ENCODE data around the gene WDR90.

Gene WDR90

GRCh38 chr16:648781-649589, at the start of gene WDR90:
TSS of gene WDR90 (plus strand) at chr16:649365. CDS start at chr16:649417, 52 bp downstream.
- peak; percentile 88 for DNase-seq

GRCh38 chr16:600781-601180, 48.4 kb upstream of the WDR90 start:
- no peak for DNase-seq

DNA sequence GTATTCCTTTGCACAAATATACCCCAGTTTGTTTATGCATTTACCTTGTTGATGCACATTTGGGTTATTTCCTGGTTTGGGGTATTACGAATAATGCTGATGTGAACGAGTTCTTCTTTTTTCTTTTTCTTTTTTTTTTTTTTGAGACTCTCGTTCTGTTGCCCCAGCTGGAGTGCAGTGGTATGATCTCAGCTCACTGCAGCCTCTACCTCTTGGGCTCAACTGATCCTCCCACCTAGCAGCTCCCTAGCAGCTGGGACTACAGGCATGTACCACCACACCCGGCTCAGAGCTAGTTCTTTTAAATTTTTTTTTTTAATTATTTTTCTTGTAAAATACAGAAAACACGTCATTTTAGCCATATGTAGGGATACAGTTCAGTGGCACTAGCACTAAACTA, 45.2 kb upstream of the WDR90 start:
- no peak for DNase-seq

- DNase-seq, result no peak
Observed at GRCh38 chr16:606656-607307, 42.4 kb upstream of the WDR90 start.

GRCh38 chr16:608019-608418, 41.1 kb upstream of the WDR90 start:
- DNase-seq, result no peak

- DNase-seq, result no peak
Observed at GRCh38 chr16:609316-609715, 39.8 kb upstream of the WDR90 start.

- DNase-seq, result no peak
Observed at GRCh38 chr16:609984-610383, 39.2 kb upstream of the WDR90 start.

DNA sequence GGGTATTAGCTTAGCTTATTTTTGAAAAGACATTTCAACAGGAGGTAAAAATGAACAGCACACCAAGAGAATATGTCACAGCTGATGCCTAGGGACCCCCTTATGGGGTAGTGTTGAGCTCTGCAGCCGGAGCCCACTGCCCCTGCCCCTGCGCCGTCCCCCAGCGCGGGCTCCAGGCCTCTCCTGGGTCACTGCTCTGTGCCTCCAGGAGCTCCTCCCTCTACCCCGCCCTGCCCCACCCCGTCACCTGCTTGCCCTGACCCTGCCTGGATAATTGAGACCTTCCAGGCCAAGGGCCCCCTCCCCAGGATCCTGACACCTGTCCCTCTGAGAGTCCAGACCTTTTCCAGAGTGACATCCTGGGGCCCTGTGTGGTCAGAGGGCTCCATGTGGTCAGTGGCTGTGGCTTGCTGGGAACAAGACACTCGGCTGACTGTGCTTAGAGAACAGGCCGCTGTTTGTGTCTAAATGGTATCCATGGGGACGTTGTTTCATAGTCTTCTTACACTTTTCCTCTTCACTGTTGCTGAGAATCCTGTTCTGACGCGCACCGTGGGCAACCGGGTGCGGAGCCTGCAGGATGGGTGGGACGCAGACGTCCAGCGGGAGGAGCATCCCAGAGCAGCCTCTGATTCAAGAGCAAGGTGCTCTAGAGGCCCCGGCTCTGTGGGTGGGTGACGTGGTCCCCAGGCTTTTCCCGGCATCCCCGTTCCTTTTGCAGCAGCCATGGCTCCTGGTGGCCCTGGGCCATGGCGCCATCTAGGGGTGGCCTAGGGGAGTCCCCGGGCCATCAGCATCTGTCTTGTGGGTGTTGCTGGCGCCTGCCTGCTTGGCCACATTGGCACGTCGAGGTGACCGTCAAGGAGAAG, 38.4 kb upstream of the WDR90 start:
- DNase-seq, result no peak

DNA sequence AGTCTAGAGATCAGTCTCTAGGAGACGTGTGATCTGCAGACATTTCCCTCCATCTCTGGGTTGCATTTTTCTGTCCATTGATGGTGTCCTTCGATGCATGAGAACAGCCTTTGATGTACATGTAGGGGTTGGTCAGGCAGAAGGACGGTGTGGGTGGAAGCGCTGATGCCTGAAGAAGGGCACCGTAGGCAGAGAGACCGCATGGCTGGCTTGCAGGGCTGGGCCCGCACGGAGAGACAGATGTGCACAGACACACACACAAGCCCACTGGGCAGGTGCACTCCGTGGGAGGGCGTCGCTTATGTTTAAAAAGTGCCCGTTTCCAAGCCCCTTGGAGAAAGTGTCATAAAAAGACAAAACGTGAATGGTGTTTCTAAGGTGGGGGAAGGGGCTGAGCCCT, 34.0 kb upstream of the WDR90 start:
- DNase-seq, result no peak

DNA sequence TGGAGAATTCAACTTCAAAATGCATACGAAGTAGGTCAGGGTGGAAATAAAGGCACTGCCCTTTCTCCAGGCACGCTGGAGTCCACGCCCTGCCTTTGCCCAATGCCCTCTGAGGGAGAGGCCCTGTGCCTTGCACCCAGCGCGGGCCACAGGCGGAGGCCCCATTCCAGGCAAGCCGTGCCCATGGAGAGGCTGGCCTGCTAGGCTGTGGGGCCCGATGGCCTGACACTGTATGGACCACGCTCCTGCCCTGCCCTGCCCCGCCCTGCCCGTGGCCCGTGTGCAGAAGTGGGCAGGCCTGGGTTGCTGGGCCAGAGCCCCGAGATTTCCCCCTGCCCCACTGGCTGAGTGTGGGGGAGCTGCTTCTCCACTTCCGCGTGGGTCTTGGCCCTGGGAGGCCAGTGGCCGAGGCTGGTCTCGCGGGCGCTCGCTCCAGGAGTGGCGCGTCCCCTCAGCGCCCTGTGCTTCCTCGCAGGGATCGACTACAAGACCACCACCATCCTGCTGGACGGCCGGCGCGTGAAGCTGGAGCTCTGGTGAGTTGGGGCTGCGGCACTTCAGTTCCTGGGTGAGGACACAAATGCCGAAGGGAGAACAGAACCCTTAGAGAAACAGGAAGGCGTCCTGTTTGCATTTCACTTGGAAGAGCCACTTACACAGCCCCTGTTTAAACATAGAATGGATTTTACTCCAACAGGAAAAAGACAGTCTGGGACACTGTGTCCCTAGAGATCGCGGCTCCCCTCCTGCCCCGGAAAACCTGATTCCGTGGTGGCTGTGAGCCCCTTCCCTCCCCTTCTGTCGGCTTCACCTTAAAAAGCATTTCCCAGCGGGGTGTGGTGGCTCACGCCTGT, 32.2 kb upstream of the WDR90 start:
- DNase-seq, result no peak

DNA sequence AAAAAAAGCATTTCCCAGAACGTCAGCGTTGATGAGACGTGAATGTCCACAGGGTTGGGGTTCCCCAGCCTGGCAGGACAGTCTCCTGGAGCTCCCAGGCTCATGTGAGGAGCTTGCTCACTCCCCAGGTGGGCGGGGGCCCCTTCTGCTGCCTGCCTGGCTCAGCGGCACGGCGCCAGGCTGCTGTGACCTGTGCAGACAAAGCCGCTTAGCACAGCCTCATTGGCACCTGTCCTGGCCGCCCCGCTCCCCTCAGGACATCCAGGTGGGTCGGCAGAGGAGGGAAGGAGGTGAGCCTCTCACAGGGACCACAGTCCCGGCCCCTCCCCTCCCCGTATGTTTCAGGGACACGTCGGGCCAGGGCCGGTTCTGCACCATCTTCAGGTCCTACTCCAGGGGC, 31.3 kb upstream of the WDR90 start:
- no peak for DNase-seq

DNA sequence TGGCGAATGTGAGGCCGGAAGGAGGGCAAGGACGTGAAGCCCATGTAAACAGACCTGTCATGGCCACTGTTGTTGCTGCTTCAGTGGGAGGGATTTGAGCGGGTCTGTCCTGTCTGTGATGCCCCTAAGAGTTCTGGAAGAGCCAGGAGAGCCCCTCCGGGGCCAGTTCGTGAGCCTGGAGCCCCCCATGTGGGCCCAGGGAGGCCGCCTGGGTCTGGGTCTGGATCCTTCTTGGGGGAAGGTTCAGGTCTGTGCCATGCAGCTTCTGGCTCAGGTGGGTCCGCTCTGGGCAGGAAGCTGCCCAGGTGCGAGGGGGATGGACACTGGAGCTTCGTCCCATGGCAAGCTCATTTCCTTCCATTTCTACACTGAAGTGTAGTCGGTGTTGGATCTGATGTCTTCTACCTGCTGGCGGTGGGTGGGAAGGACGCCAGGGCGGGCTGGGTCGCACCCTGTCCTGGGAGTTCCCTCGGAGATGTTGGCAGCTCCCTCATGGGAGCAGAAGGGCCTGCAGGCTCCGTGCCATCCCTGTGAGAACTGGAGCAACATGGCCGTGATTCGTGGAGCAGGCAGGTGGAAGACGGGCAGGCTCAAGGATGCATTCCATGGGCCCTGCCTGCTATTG, 29.6 kb upstream of the WDR90 start:
- DNase-seq, result no peak

- no peak for DNase-seq
Observed at GRCh38 chr16:620700-621525, 28.3 kb upstream of the WDR90 start.

- no peak for DNase-seq
Observed at GRCh38 chr16:621526-622105, 27.5 kb upstream of the WDR90 start.

- DNase-seq, result no peak
Observed at GRCh38 chr16:622920-623280, 26.3 kb upstream of the WDR90 start.

DNA sequence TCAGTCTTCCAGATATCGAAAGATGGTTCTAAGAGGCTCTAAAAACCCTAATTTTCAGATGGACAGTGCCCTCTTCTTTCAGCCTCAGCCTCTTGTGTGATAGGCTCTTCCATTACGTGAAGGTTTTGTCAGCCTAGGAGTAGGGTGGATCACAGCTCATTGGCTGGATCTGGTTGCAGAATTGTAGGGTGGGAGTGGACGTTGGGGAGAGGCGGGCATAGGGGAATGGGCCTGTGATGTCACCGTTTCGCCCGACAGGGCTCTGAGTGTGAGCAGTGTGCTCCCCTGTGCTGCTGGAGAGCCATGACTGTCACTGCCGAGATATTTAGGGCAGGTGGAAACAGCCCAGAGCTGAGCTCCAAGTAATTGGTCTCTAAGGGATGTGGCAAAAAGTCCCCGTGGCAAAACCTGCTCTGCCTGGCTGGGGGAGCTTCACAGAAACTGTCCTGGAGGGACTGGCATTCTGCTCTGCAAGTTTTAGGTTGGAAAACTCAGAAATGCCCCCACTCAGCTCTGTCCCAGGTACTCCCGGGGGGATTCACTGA, 24.6 kb upstream of the WDR90 start:
- DNase-seq, result no peak

DNA sequence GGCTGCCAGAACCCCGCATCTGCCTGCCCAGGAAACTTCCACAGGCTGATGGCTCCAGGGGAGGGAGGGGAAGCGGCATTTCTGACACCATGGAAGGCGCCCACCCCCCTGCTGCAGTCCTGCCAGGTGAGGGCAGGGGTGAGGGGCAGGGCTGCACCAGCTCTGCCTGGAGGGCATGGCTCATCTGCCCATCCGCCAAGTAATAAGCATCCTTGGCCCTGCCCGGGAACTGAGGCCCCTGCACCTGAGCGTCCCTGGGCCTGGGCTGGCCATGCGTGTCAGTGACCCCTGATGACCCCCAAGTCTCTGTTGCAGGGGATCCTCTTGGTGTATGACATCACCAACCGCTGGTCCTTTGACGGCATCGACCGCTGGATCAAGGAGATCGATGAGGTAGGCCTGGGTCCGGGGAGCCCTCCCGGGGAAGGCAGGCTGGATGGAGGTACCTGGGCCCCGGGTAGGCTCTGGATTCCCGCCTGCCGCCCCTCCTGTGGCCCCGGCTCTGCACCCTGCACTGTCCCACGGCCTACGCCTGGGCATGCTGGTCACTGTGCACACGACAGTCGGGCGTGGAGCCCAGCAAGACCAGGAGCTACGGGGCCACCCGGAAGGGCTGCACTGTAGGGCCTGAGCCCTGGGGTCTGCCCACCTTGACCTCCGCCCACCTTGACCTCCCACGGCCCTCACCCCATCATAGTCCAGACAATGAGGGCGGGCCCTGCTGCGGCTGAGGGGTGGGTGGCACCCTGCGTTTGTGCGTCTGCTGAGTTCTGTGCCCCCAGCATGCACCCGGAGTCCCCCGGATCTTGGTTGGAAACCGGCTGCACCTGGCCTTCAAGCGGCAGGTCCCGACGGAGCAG, 23.8 kb upstream of the WDR90 start:
- no peak for DNase-seq

DNA sequence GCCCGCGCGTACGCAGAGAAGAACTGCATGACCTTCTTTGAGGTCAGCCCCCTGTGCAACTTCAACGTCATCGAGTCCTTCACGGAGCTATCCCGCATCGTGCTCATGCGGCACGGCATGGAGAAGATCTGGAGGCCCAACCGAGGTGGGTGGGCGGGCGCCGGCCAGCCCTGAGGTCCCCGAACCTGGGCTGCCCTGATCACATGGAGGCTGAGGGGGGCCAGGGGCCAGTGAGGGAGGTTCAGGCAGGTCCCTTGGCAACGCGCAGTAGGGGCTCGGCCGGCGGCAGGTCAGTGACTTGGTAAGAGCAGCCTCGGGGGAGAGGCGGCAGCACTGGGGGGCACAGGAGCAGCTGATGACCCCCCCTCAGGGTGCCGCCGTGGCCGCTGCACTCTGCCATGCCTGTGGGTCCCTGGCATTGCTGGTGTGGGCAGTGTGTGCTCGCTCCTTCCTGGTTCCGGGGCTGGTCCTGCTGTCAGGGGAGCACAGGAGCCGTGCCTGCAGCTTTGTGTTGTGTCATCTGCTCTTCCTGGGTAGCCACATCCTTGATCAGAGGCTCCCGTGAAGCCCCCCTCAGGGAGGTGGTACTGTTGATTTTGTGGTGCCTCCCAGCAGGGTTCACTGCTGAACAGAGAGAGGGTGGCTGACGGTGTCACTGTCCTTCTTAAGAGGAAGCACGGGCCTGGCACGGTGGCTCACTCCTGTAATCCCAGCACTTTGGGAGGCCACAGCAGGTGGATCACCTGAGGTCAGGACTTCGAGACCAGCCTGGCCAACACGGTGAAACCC, 23.0 kb upstream of the WDR90 start:
- DNase-seq, result no peak
